ENCODE data around the gene GTF3C2.

The GTF3C2 gene

GRCh38 chr2:27294928-27295327 lies 61.6 kb downstream of the GTF3C2 start:
- DNase-seq, result no peak

- no peak for DNase-seq
Observed at GRCh38 chr2:27291865-27292264, 64.7 kb downstream of the GTF3C2 start.

GRCh38 chr2:27290549-27290948 lies 66.0 kb downstream of the GTF3C2 start:
- DNase-seq, result no peak

- DNase-seq, result no peak
Observed at GRCh38 chr2:27288610-27289009, 68.0 kb downstream of the GTF3C2 start.

- no peak for DNase-seq
Observed at GRCh38 chr2:27285481-27285880, 71.1 kb downstream of the GTF3C2 start.

- no peak for DNase-seq
Observed at GRCh38 chr2:27284996-27285395, 71.6 kb downstream of the GTF3C2 start.

- DNase-seq, result no peak
Observed at GRCh38 chr2:27282892-27283291, 73.7 kb downstream of the GTF3C2 start.

GRCh38 chr2:27281855-27282559 lies 74.6 kb downstream of the GTF3C2 start, which contains the start of gene TRIM54:
Gene TRIM54 (plus strand): TSS chr2:27282429. CDS start chr2:27282732, 303 bp downstream.
- DNase-seq, result no peak

GRCh38 chr2:27281442-27281841 lies 75.1 kb downstream of the GTF3C2 start:
- DNase-seq, result no peak

- DNase-seq, result no peak
Observed at GRCh38 chr2:27280826-27281225, 75.7 kb downstream of the GTF3C2 start.

GRCh38 chr2:27278010-27278409 lies 78.6 kb downstream of the GTF3C2 start:
- no peak for DNase-seq
